ENCODE data around the gene HPCAL1.
A peak's percentile ranks its signal among the peaks of the same experiment; 100 is the strongest.

DNA sequence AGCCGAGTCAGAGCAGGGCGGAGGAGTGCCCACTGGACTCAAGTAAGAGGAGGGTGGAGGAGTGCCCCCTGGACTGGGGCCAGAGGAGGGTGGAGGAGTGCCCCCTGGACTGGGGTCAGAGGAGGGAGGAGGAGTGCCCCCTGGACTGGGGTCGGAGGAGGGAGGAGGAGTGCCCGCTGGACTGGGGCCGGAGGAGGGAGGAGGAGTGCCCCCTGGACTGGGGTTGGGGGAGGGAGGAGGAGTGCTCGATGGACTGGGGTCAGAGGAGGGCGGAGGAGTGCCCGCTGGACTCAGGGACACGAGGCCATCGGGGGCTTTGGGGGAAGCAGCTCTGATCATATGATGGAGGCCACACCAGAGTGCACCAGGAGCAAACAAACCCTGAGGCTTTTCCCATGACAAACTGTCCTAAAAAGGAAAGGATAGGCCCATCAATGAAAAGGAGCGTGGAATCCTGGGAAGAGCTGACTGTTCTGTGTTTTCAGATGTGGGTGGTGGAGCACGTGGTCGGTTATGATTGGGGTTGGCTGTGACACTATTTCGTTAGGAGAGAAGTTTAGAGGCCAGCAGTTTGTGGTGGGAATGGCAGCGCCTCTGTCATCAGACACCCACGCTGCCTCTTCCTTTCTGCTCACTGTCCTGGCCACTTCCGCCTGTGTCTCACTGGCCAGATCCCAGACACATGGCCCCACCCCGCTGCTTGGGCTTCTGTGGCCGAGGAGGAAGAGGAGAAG, 24.5 kb upstream of the HPCAL1 start:
- no peak for TF ChIP-seq CTCF (IDR thresholded peaks at IDR 0.05)
- peak; percentile 41 to 82 for TF ChIP-seq EP300 (IDR thresholded peaks at IDR 0.05)
- peak in 1 of 2 donors; percentile 19 for TF ChIP-seq POLR2A (IDR thresholded peaks at IDR 0.05)

Data from tibial nerve (tissue), 4 donors.